DND-41 (cell line): ENCODE measurements around the gene HSF4.

Source experiments
- CTCF ChIP-seq: IDR thresholded peaks from 2 replicates; pipeline ENCODE4 v1.5.1; 2012; ENCODE audit warnings: borderline replicate concordance, low read length, moderate library complexity, mild to moderate bottlenecking; ENCODE audit not compliant: poor library complexity, severe bottlenecking; ENCODE audit errors: extremely low read depth
- EZH2 ChIP-seq: IDR thresholded peaks from 3 replicates; pipeline ENCODE4 v1.6.1; 2012; ENCODE audit warnings: borderline replicate concordance, low read depth, mild to moderate bottlenecking, moderate library complexity, low read length, inconsistent platforms; ENCODE audit not compliant: severe bottlenecking

GRCh38 chr16:67202426-67202825 is 37.9 kb downstream of the HSF4 start:
- TF ChIP-seq CTCF (no peak), EZH2 (no peak)
